Measurements from ENCODE around the gene NPC1.
A peak's percentile ranks its signal among the peaks of the same experiment; 100 is the strongest.
"Not testable (repeated sequence)": the region's sequence is repeated elsewhere in the genome, so short reads cannot be mapped to it uniquely, and the experiment has no call there.

Gene NPC1

GRCh38 chr18:23586249-23587196 is at the start of gene NPC1:
NPC1 (minus strand) TSS chr18:23586506; CDS start chr18:23586343, 163 bp downstream.
- DNase-seq: peak; percentile 93

DNA sequence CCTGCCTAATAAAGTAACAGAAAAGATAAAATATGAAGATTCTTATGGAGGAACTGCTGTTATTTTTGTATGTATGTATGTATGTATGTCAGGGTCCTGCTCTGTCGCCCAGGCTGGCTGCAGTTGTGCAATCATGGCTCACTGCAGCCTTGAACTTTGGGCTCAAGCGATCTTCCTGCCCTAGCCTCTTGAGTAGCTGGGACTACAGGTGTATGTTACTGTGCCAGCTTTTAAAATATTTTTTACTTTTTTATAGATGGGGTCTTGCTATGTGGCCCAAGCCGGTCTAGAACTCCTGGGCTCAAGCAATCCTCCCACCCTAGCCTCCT is 49.7 kb upstream of the NPC1 start:
- no peak for DNase-seq

- DNase-seq: no peak
Observed at GRCh38 chr18:23635283-23636070, 49.2 kb upstream of the NPC1 start.

DNA sequence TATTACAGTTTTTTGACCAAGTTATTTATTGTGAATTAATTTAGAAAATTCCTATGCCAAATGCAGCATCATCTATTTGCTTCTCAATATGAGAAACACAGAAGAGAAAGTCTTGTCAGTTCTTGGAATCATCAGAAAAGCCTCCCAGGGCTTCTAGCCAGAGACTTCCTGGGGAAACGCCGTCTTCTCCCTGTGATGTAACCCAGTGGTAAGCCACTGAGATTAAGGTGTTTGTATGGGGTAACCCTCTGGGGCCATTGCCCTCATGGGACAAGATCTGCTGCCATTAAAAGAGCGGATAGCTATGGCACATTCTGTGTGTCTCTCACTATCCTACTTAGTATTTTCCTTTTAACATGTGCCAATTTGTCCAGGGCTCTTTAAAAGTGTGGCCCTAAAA is 48.4 kb upstream of the NPC1 start:
- DNase-seq: no peak

DNA sequence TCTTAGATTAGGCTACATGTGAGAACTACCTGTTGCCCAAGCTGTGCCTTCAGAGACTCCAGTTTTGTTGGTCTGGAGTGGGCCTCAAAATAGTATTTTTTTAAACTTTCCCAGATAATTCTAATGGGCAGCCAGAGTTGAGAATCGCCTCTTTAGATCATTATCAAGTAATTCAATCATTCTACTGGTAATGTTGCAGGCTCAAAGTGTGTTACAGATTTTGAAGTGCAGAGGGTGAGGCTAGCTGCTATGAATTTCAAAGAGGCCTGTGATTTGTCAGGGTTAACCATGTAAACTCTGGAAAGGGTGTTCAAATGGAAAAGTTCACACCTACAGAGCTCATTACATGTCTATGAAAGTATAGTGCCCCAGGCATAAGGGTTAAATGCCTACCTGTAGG is 46.3 kb upstream of the NPC1 start:
- DNase-seq: no peak

GRCh38 chr18:23631746-23632145 is 45.4 kb upstream of the NPC1 start:
- DNase-seq: no peak

DNA sequence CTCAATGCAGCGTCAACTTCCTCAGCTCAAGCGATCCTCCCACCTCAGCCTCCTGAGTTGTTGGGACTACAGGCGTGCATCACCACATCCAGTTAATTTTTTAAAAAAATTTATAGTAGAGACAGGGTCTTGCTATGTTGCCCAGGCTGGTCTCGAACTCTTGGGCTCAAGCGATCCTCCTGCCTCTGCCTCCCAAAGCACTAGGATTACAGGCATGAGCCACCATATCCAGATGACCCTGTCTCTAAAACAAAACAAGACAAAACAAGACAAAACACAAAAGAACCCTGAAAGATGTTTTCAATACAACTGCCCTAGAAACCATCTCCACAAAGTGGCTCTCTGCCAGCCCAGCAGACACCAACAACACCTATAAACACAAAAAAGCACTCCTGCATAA is 45.0 kb upstream of the NPC1 start:
- DNase-seq: no peak

DNA sequence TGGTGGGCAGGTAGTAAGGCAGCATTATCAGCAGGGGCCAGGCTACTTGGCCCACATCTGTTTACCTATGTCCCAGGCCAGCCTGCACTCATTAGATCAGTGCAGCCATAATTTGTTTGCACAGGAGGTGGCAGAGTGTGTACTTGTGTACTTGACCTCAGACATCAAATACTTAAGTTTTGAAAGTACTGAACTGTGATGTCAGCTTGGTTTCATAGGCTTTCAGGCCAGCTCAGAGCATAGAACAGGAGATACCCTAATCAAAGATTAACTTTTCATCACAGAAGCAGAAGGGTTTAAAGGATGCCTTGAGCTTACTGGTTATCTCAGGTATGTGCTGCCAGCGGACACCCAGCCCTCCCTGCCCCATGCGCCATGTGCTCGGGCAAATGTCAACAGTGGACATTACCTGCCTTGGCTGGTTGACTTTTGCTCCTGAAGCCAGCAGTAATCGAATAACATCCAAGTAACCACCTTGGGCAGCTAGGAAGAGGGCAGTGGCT is 43.2 kb upstream of the NPC1 start:
- no peak for DNase-seq

DNA sequence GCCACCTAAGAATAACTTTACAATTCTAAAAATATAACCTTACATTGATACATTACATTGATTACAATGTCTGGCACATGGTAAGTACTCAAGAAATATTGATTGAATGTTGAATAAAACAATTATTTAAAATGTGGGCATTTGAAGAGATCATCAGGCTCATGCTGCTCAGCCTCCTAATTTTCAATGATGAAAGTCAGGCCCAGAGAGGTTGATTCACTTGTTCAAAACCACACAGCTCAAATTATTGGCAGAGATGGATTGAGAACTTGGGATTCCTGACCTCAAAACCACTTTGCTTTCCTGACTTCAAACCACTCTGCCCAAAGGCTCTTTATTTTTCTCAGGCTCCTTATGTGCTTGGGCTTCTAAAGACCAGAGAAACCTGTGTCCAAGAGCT is 41.7 kb upstream of the NPC1 start:
- no peak for DNase-seq

DNA sequence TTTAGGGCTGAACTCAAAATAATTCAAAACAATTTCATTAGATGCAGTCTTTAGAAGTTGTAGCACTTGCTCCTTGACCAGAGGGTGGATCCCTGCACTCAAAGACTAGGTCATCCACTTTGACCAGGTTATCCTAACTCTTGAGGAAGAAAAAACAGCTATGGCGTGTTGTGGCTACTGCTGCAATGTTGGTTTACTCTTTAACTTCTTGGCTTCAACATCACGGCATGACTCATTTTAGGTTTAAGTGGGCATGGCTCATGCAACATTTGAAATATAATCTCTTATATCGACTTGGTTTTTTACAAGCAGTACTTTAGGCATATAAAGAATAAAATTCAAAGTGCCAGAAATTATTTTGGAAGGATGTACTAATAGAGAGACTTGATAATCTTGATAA is 41.0 kb upstream of the NPC1 start:
- no peak for DNase-seq

DNA sequence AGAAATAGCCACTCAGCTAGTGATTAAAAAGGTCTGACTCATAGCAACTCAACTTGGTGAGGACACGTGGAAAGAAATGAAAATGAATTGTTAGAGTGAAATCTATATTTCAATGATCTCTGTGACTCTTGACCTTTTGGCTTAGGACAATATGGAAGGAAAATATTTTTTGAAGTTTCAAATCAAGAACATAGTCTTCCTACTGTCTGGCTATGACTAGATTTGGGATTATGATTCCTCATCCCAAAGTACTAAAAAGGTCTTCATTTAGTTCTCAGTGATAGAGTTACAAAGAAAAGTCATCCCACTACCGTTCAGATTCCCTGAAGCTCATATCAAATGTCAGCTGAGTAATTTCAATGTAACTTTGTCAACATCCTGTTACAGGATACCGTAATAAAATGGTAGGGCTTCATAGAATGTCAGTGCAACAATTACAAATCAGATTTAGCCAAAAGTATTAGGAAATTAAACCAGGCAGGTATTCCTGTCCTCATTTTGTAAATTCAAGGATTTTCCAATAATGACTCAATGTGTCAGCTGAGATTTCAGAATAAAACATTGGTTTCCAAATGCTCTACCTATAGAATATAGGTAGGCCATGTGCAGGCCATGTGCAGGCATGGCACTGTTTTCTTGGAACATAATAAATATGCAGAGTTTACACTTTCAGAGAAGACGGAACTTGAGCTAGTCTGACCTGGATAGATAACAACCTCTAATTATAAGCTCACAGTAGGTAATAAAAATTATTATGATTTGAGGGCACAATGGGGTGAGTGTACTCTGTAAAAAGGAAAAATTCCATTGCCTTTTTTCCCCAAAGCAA is 40.4 kb upstream of the NPC1 start:
- DNase-seq: no peak

- no peak for DNase-seq
Observed at GRCh38 chr18:23623040-23623439, 36.7 kb upstream of the NPC1 start.

GRCh38 chr18:23619388-23619881 is 33.1 kb upstream of the NPC1 start:
- peak; percentile 9 for DNase-seq

- no peak for DNase-seq
Observed at GRCh38 chr18:23618862-23619387, 32.6 kb upstream of the NPC1 start.

GRCh38 chr18:23617412-23618014 is 31.2 kb upstream of the NPC1 start:
- no peak for DNase-seq

GRCh38 chr18:23616258-23616657 is 30.0 kb upstream of the NPC1 start:
- DNase-seq: no peak

DNA sequence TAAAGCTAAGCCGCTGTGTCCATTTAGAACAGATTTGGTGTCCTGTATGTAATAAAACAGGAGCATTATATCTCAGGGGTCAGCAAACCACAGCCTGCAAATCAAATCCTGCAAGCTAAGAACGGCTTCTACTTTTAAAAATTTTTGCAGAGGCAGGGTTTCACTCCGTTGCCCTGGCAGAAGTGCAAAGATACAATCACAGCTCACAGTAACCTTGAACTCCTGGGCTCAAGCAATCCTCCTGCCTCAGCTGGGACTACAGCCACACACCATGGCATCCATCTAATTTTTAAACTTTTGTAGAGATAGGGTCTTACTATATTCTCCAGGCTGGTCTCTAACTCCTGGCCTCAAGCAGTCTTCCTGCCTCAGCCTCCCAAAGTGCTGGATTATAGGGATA is 28.6 kb upstream of the NPC1 start:
- no peak for DNase-seq

DNA sequence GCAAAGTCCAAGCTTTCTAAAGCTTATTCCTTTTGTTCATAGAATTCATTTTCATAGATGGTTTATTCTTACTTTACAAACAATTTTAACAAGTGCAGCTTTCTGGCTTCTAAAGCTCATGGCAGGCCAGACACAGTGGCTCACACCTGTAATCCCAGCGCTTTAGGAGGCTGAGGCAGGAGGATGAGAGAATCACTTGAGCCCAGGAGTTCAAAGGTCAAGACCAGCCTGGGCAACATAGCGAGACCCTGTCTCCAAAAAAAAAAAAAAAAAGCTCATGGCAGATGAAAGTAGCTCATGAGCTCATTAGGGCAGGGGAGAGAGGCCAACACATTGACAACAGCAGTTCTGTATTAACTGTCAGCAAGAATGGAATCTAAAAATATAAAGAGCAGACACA is 28.1 kb upstream of the NPC1 start:
- no peak for DNase-seq

DNA sequence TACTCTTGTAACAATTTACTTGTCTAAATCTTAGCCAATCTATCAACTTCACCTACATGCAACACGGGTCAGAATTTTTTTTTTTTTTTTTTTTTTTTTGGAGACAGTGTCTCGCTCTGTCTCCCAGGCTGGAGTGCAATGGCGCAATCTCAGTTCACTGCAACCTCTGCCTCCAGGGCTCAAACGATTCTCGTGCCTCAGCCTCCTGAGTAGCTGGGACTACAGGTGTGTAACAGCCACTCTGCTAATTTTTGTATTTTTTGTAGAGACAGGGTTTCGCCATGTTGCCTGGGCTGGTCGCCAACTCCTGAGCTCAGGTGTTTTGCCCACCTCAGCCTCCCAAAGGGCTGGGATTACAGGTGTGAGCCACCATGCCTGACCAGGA is 26.8 kb upstream of the NPC1 start:
- DNase-seq: not testable (repeated sequence)

DNA sequence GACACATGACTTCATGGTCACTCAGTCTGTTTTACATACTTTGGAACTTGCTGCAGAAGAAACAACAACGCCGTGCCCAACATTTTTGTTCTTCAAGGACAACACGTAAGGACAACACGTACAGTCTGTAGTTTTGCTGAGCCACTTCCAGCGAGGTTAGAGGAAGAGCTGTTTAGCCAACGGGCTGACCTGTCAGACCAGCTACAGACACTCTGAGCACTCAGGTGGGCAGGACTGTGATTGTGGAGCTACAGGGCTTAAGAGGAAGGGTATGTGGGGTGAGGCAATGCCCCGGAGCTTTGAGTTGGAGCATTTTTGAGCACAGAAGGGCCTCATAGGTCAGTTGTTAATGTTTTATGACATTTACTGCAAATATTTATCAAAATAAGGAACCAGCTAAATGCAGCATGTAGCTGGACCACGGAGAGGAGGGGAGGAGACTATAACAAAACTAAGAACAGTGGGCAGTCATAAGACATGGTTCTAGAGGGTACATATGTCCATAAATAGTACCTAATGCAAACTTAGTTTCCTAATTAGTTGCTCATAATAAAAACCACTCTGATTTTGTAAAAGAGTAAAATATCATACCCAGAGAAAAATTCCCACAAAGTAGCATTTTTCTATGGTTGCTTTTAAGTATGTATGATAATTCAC is 26.3 kb upstream of the NPC1 start:
- no peak for DNase-seq

DNA sequence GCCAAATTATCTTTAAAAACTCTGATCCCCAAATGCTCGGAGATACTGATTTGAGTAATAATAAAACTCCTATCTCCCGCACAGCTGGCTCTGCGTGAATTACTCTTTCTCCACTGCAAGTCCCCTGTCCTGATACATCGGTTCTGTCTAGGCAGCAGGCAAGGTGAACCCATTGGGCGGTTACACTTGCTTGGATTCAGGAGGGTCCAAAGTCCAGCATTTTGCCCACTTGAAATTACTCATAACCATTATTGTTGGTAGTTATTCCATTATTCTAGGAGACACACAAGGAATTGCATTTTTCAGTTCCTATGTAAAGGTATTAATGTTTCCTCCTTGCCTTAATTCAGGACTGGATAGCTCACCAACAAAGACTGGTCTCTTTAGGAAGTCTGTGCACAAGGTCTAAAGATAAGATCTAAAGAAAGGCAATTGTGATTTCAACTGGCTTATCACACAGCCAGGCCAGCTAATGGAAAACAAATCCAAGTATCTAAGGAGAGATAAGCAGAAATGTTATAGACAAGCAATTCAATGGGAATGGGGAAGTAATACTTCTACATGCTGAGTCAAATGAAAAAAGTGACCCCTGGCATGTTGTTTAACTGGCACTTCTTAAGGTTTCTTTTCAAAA is 23.2 kb upstream of the NPC1 start:
- no peak for DNase-seq
